ENCODE data around the gene PFDN5. TPM values are rescaled to one million over a fixed set of nuclear protein-coding genes. Genes with fewer than 3 reads are reported as not detected.

PFDN5 gene
- total and polyA plus RNA-seq, 10 of the 15 experiments (the other 5 are each of a cell fraction or from before 2014, with no cell fraction given), result 300 to 1,596 (median 495) TPM

GRCh38 chr12:53295070-53295890 lies at the start of gene PFDN5 (continued):
- peak; percentile 95 for TF ChIP-seq POLR2AphosphoS5 (IDR thresholded peaks at IDR 0.05; ENCODE audit: low read length)
- TF ChIP-seq RBBP5 (conservative IDR thresholded peaks at IDR 0.05), result no peak
- TF ChIP-seq LARP7 (IDR thresholded peaks at IDR 0.05), result 0 out of 2 replicates have a peak, but pooled peaks have one; percentile 33
- no peak for TF ChIP-seq ETV6 (conservative IDR thresholded peaks at IDR 0.05 in 1 of 2, IDR thresholded peaks at IDR 0.05 in 1 of 2; ENCODE audit: borderline replicate concordance in 1 of 2, low read depth in 1 of 2)
- no peak for TF ChIP-seq CBX5 (IDR thresholded peaks at IDR 0.05; ENCODE audit: low read depth)
- TF ChIP-seq RB1 (IDR thresholded peaks at IDR 0.05; ENCODE audit: borderline replicate concordance), result peak; percentile 84; the same call in 1 of the 2 replicates
- TF ChIP-seq BRCA1 (IDR thresholded peaks at IDR 0.05; ENCODE audit: low read depth, low read length), result no peak
- TF ChIP-seq WRNIP1 (IDR thresholded peaks at IDR 0.05; ENCODE audit: borderline replicate concordance, low read depth, low read length), result peak; percentile 74; the same call in 1 of the 2 replicates
- TF ChIP-seq EGR1 (IDR thresholded peaks at IDR 0.05; ENCODE audit: borderline replicate concordance in 1 of 2, low read depth in 2 of 2, low read length in 2 of 2), result peak in 1 of 2 experiments; percentile 78; a peak in 2 of 3 replicates
- no peak for TF ChIP-seq ATF3 (IDR thresholded peaks at IDR 0.05; ENCODE audit: borderline replicate concordance, extremely low read depth, low read depth, low read length)
- no peak for TF ChIP-seq PAX5 (IDR thresholded peaks at IDR 0.05; ENCODE audit: borderline replicate concordance, low read depth, low read length)
- no peak for TF ChIP-seq SP1 (IDR thresholded peaks at IDR 0.05; ENCODE audit: low read depth, low read length)
- TF ChIP-seq HDGF (IDR thresholded peaks at IDR 0.05), result 0 out of 2 replicates have a peak, but pooled peaks have one; percentile 84
- TF ChIP-seq ATF7 (IDR thresholded peaks at IDR 0.05; ENCODE audit: low read depth), result 0 out of 2 replicates have a peak, but pooled peaks have one; percentile 35
- TF ChIP-seq IKZF1 (conservative IDR thresholded peaks at IDR 0.05), result peak; percentile 77
- TF ChIP-seq TCF12 (IDR thresholded peaks at IDR 0.05; ENCODE audit: low read depth, low read length), result 0 out of 2 replicates have a peak, but pooled peaks have one; percentile 4
- TF ChIP-seq TCF7 (IDR thresholded peaks at IDR 0.05; ENCODE audit: borderline replicate concordance), result no peak
- TF ChIP-seq, protein P1, sequence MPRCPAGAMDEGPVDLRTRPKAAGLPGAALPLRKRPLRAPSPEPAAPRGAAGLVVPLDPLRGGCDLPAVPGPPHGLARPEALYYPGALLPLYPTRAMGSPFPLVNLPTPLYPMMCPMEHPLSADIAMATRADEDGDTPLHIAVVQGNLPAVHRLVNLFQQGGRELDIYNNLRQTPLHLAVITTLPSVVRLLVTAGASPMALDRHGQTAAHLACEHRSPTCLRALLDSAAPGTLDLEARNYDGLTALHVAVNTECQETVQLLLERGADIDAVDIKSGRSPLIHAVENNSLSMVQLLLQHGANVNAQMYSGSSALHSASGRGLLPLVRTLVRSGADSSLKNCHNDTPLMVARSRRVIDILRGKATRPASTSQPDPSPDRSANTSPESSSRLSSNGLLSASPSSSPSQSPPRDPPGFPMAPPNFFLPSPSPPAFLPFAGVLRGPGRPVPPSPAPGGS (IDR thresholded peaks at IDR 0.05; ENCODE audit: borderline replicate concordance, insufficient read depth, low read depth, low read length, poor library complexity, severe bottlenecking), result peak; percentile 47
- 0 out of 2 replicates have a peak, but pooled peaks have one; percentile 10 for TF ChIP-seq BACH1 (IDR thresholded peaks at IDR 0.05; ENCODE audit: borderline replicate concordance)
- TF ChIP-seq KDM1A (IDR thresholded peaks at IDR 0.05; ENCODE audit: borderline replicate concordance), result no peak
- TF ChIP-seq FOS (IDR thresholded peaks at IDR 0.05; ENCODE audit: borderline replicate concordance, extremely low read depth, insufficient read length), result no peak
- no peak for TF ChIP-seq IRF3 (IDR thresholded peaks at IDR 0.05)
- no peak for TF ChIP-seq SREBF1 (IDR thresholded peaks at IDR 0.05; ENCODE audit: low read length)
- 0 out of 2 replicates have a peak, but pooled peaks have one; percentile 29 for TF ChIP-seq DPF2 (IDR thresholded peaks at IDR 0.05)
- peak; percentile 86 for TF ChIP-seq NKRF (conservative IDR thresholded peaks at IDR 0.05)
- 0 out of 2 replicates have a peak, but pooled peaks have one; percentile 37 for TF ChIP-seq MEF2A (IDR thresholded peaks at IDR 0.05; ENCODE audit: insufficient read depth, low read depth, low read length)

All from GM12878 (cell line).